DMS114 treated with DMSO at 0.1 percent for 48 hours (cell line): Measurements from ENCODE around the gene TMEM51.

Experiments
- DNase-seq: peaks from one replicate; lab custom pipeline; 2025; ENCODE audit not compliant: unreplicated experiment; lab: John Stamatoyannopoulos, UW

Gene TMEM51

DNA sequence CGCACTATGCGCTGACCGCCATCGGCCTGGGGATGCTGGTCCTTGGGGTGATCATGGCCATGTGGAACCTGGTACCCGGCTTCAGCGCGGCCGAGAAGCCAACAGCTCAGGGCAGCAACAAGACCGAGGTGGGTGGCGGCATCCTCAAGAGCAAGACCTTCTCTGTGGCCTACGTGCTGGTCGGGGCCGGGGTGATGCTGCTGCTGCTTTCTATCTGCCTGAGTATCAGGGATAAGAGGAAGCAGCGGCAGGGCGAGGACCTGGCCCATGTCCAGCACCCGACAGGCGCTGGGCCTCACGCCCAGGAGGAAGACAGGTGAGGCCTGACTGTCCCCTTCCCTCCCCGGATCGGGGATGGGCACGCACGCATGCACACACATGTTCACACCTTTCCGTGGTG lies 61.6 kb downstream of the TMEM51 start:
- DNase-seq: no peak

DNA sequence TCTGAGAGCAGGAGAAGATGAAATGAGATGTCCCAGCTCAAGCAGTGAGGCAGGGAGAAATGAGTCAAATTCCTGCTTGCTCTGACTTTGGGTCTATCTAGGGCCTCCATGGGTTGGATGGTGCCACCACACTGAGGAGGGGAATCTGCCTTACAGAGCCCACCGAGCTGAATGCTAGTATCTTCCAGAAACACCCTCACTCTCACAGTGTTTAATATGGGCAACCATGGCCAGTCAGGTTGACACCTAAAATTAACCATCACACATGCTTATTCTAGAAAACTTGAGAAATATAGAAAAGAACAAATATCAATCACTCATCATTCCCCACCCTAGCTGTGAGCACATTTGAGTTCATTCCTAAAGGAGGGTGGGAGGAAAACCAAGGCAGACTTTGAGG lies 64.1 kb downstream of the TMEM51 start:
- no peak for DNase-seq

DNA sequence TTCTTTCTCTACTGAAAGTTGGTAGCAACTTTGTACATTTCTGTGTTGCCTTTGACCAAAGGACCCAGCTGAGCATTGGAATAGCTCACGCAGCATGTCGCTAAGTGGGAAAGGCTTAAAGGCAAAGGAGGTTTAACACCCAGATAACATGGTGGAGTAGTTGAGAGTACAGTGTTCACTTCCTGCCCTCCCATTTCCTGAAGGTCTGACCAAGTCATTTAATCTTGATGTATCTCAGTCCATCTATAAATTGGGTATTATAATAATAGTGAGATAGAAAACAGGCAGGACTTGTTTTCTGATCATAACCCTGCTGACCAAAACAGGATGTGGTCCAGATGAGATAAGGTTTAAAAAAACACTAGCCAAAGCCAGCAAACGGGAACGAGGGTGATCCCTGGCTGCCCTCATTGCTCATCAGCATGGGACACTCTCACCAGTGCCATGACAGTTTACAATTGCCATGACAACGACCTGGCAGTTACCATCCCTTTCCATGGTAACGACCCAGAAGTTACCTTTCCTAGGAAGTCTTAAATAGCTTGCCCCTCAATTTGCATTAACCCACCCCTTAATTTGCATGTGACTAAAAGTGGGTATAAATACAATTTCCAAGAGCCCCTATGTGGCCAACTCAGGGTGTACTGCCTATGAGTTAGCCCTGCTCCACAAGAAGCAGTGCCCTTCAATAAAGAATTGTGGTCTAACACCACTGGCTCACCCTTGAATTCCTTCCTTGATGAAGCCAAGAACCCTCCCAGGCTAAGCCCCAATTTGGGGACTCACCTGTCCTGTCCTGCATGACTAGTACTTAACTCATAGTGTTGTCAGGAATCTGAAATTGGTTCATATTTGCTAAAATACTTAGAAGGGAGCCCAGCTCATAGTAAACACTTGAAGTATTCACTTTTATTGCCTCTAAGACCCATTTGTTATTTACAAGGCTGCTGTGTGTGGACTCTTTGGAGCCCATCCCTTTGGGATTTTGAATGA lies 65.0 kb downstream of the TMEM51 start:
- DNase-seq: no peak

DNA sequence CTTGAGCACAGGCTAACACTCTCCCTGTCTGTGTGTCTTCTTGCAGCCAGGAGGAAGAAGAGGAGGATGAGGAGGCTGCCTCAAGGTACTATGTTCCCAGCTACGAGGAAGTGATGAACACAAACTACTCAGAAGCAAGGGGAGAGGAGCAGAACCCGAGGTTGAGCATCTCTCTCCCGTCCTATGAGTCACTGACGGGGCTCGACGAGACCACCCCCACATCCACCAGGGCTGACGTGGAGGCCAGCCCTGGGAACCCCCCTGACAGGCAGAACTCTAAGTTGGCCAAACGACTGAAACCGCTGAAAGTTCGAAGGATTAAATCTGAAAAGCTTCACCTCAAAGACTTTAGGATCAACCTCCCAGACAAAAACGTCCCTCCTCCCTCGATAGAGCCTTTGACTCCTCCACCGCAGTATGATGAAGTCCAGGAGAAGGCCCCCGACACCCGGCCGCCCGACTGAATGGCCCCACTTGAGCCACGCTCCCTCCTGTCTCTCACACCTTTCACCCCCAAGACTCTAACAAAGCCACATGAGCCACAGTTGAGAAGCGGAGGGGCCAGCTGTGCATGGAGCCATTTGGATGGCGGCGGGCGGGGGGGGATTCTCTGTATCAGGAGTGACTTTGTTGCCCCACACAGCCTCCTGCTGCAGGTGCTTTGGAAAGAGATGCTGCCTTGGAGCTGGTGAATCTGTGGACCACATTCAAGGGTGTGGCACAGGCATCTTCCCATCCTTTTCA lies 65.9 kb downstream of the TMEM51 start:
- no peak for DNase-seq

DNA sequence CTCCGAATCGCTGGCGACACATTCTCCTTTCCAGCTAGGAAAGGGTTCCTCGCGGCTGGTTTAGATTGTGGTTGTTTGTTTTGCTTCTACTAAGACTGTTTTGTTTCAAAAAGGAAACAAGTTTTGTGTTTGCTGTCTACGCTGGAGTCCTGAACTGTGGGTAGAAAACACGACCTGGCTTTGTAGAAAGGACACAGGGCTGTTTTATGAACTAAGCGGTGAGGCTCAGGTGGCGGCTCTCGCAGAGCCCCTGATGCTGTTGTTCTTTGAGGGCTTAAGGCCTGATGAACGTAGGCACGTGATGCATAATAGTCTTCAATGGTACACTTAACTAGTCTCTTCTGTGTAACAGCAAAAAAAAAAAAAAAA lies 66.5 kb downstream of the TMEM51 start:
- no peak for DNase-seq

DNA sequence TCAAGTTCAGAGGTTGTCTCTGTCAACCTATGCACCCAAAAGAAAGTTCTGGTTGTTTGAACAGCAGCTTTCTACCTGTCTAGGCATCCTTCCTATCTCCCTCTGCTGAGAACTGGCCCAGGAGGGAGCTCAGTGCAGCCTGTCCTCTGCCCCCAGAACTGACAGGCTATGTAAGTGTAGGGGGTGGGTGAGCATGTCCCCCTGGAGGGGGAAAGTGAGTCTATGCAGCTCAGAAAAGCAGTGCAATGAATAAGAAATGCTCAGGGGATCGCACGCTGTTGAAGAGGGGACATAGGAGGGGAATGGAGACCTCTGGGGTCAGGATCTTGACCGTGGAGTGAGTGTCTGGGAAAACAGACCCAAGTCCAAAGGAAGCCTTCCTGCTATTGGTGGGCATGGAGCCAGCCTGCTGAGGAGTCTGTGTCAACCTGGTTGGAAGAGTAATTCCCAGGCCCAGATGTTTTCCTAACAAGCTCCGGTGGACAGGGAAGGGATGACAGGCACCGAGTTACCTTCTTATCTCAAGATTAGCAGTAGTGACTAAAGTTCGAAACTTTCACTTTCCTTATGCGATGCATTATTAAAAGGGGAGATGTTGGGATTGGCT lies 67.4 kb downstream of the TMEM51 start:
- DNase-seq: no peak

DNA sequence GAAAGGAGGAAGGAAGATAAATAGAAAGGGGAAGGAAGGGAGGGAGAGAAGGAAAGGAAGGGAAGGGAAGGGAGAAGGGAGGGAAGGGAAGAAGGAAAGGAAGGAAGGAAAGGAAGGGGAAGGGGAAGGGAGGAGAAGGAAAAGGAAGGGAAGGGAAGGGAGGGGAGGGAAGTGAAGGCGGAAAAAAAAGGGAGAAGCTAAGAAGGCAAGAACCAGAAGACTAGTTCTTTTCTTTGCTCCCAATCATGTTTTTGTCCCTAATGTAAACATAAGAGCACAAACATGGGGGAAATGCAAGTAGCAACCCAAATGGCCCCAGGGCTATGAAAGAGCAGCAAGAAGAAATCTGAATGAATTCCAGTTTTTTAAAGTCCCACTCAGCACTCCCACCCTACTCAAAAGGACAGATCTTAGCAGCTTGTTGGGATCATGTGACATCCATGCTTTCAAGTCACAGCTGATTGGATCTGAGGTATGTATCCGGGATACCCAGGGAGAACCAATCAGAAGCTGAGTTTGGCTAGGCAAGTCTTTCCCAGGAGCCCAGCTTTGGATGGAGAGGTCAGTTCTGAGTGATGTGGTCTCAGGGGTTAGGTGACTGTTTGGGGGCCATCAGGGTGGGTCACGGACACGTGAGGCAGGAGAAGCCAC lies 69.2 kb downstream of the TMEM51 start:
- no peak for DNase-seq

DNA sequence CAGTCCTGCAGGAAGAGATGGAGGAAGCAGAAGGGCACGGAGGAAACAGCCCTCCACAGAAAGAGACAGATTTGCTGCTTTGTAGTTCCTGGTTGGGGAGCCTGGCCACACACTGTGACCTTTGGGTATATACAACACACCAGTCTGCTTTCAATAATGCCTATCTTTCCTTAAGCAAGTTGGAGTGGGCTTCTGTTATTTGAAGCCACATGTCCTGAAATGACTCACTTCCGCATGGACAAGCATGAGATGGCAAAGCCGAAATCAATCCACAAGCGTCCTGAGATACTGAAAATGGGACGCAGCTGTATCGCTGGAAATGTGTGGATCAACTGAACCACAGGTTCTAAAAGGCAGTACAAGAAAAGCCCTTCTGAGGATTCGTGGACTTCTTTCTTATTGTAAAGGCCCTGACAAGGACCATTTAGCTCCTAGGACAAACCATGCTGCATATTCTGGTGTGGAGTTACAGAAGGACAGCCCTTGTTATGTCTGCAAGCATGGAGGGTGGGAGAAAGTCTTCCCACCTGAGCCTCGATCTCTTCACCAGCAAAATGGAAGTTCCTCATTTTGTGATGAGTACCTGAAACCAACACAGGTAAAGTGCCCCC lies 70.8 kb downstream of the TMEM51 start:
- no peak for DNase-seq

DNA sequence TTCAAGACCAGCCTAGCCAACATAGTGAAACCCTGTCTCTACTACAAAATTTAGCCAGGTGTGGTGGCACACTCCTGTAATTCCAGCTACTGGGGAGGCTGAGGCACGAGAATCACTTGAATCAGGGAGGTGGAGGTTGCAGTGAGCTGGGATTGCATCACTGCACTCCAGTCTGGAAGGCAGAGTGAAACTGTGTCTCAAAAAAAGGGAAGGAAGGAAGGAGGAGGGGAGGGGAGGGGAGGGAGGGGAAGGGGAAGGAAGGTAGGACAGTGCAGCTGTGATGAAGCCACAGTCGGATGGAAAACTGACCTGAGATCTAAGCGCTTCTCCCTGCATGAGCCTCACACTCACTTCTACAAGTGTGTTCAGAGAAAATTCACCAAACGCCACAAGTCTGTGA lies 71.4 kb downstream of the TMEM51 start:
- DNase-seq: no peak

DNA sequence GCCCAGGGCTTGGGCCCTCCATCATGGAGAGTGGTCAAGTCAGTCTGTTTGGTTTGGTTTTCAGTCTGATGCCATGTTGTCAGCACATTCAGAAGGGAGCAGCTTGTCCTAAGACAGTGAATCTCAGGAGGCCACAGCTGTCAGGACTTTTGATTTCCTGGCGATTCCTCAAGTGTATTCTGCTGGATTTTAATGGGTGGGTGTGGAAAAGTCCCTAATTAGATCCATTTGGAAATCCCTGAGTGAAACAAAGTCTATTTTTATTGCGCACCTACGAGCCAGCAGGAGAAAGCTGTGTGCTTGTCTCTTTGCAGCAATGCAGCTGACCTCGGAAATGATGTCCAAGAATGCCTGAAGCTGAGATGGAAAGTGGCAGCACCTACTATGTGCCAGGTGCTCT lies 71.9 kb downstream of the TMEM51 start:
- DNase-seq: no peak

DNA sequence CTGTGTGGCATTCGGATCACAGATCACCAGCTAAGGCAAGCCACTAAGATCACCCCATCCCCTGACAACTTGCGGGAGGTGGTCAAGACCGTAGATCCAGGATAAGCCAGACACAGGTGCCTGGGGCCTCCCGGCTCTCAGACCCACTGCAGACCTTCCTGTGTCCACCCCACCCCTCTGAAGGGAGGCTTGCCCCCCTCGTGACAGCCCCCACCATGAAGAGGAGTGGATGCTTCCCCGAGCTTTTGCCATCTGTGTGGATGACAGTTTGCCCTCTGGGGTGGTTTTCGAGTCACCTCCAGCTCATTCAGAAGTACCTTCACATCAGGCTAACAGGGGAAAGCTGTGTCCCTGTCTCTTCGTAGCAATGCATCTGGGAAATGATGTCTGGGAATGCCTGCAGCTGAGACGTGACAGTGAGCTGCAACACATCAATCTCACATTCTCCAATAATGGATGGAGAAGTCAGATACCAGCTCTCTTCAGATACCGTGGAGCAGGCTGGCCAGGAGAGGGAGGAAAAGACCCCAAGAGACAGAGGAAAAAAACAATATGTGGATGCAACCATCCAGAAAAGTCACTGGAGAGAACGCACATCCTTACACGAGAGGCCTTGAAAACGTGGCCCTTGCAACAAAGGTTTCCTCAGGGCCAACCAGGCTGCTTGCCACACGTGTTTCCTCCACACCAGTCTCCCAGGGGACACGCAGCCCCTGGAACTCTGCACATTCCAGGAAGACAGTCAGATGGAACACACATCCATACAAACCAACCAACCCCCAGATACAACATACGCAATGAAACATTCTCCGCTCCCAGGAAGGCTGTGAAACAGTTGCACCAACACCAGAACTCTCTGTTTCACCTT lies 73.1 kb downstream of the TMEM51 start:
- no peak for DNase-seq

DNA sequence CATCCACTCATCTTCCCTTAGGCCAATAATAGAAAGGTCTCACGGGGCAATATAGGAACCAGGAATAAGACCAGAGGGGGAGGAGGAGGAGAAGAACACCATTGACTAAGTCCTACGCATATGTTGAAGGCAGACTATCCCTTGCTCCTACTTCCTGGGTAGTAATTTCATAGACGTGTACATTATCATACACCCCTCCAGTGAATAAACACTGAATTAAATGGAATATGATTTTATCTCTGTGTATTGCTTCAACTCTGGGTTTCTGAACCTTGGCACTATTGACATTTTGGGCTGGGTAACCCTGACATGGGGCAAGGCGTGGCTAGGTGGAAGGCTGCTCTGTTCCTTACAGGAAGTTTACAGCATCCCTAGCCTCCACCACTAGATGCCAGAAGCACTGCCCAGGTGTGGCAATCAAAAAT lies 76.2 kb downstream of the TMEM51 start:
- no peak for DNase-seq

DNA sequence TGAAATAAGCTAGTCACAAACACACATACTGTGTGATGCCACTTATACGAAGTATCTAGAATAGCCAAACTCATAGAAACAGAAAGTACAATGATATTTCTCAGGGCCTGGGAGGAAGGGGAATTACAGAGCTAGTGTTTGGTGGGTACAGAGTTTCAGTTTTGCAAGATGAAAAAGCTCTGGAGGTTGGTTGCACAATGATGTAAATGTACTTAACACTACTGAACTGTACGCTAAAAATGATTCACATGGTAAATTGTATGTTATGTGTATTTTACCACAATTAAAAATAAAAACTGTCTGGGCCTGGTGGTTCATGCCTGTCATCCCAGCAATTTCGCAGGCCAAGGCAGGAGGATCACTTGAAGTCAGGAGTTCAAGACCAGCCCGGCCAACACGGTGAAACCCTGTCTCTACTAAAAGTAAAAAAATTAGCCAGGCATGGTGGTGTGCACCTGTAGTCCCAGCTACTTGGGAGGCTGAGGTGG lies 78.2 kb downstream of the TMEM51 start:
- DNase-seq: no peak

DNA sequence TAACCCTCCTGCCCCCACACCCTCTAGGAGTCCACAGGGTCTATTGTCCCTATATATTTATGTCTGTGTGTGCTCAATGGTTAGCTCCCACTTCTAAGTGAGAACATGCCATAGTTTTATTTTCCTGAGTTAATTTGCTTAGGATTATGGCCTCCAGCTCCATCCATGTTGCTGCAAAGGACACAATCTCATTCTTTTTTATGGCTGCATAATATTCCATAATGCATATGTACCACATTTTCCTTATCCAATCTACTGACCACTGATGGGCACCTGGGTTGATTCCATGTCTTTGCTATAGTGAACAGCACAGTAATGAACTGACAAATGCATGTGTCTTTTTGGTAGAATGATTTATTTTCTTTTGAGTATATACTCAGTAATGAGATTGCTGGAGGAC lies 80.1 kb downstream of the TMEM51 start:
- DNase-seq: no peak

DNA sequence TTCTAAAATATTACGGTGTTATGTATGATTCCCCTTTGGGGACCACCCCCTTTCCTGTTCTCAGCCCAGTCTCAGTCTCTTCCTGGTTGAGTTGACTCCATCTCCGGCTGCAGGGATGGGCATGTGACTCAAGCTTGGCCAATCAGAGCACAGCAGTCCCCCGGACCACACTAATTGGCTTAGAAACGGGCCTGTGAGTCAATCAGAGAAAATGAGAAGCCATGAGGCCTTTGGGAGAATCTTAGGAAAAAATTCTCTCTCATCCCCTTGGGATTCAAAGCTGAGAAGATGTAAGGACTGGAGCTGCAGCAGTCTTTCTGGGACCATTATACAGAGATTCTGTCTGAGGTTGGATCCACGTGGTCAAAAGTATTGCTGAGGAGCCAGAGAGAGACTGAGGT lies 82.8 kb downstream of the TMEM51 start:
- DNase-seq: no peak

DNA sequence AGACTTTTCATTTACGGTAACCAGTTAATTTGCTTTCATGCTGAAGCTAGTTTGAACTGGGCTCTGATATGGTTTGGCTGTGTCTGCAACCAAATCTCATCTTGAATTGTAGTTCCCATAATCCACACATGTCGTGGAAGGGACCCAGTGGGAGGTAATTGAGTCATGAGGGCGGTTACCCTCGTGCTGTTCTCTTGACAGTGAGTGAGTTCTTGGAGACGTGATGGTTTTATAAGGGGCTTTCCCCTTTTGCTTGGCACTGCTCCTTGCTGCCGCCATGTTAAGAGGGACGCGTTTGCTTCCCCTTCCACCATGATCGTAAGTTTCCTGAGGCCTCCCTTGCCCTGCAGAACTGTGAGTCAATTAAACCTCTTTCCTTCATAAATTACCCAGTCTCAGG lies 83.2 kb downstream of the TMEM51 start:
- DNase-seq: no peak

DNA sequence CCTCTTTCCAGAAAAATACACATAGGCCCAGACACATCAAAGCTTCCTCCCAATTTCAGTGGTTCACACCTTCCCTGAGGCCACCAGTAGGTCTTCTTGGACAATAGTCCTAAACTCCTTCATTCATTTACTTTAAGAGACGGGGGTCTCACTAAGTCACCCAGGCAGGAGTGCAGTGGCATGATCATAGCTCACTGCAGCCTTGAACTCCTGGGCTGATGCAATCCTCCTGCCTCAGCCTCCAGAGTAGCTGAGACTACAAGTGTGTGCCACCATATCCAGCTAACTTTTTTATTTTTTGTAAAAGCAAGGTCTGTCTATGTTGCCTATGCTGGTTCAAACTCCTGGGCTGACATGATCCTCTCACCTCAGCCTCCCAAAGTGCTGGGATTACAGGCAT lies 85.2 kb downstream of the TMEM51 start:
- no peak for DNase-seq

DNA sequence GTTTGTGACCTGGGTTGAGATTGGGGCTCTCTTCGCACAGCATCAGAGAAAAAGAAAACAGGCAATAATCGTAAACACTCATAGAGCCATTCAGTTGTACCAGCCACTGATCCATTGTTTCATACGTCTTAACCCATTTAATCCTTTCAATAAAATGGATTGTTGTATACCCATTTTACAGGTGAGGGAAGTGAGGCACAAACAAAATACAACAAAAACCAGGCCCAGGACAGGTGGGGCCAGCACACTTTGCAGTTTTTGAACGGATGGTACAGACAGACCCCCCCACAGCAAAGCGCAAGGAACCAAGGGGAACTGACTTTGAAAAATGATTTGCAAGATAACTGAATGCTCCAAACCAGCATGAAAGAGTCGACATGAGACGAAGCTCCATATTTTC lies 89.2 kb downstream of the TMEM51 start:
- DNase-seq: no peak

DNA sequence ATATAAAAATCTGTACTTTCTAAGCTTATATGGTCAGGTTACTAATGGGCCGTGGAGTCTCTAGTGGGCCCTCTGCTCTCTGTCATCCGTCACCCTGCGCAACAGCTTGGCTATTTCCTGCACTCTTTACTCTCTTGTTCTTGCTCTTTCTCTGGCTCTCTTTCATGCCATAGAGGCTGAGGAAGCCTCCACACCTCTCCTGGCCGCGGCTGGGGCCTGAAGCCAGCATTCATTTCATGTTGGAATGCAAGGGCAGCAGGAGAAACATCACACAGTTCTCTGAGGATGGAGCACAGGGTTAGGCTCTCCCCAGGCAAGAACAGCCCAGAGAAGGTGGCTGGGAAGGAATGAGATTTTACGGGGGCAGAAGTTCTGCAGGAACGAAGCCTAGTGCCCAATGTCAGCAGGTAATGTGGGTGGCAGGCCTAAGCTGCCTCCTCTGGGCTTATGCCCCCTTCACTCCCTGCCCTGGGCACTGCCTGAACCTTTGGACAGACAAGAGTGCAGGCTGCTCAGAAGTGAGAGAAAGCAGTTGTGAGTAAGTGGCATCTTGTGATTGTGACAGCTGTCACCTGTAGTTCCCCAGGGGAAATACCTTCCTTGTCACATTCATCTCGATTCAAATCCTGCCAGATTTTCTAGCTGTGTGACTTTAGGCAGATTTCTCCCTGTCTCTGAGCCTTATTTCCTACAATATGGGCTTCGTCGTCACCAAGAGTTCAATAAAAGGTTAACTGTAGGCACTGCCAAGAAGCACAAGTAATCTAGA lies 89.9 kb downstream of the TMEM51 start:
- no peak for DNase-seq
